ENCODE results near the gene LY6G5B. TPM values are rescaled to one million over a fixed set of nuclear protein-coding genes. Genes with fewer than 3 reads are reported as not detected.

Gene LY6G5B
- total and polyA plus RNA-seq, 7 donors, result 0.60 to 10.0 (median 6.5) TPM; not detected in 1

DNA sequence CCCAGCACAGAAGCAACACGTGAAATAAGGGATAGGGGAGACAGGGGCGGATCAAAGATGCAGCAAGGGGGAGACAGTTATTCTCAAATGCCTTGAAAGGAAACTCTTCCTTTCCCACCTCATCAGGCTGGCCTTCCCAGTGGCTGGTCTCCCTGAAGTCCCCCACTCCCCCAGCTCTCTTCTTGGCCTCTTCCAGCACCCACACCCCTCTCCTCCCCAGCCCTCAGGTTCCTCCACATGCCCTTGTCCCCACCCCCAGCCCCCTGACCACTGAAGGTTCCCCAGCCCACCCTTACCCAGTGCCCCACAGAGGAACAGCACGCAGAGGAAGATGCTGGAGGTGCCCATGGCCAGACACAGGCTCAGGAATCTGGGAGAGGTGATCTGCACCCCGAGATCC is 43.7 kb downstream of the LY6G5B start:
- TF ChIP-seq POLR2AphosphoS5 (IDR thresholded peaks at IDR 0.05), result no peak
- no peak for TF ChIP-seq POLR2A (IDR thresholded peaks at IDR 0.05)
- no peak for TF ChIP-seq EP300 (IDR thresholded peaks at IDR 0.05)
- Histone ChIP-seq H3K27ac (no peak overlapping the region), H3K4me3 (no peak overlapping the region), H3K27me3 (no peaks in the 10 kb centered on the region), H3K36me3 (no peaks in the 10 kb centered on the region), H3K9me3 (no peaks in the 10 kb centered on the region), H3K4me1 (peaks cover 0 to 11% (median 10%) of the 10 kb centered on the region in 4 donors)
- 51 to 66% methylated on average over 4 of the region's 4 CpGs for WGBS, 2 donors
- intact Hi-C loops (cut with DNase I), result no loop called here
- no peak for DNase-seq

GRCh38 chr6:31713991-31714684 is 44.4 kb downstream of the LY6G5B start:
- no peaks in the 10 kb centered on the region for H3K36me3 ChIP-seq
- intact Hi-C loops (cut with DNase I), result no loop called here
- WGBS, 2 donors, result 8 to 42% methylated on average over 5 of the region's 5 CpGs
- no peaks in the 10 kb centered on the region for H3K27me3 ChIP-seq
- no peaks in the 10 kb centered on the region for H3K9me3 ChIP-seq
- no peak for DNase-seq
- peaks cover 0 to 11% (median 10%) of the 10 kb centered on the region in 4 donors for H3K4me1 ChIP-seq
- no peak overlapping the region for H3K4me3 ChIP-seq
- peak overlapping the region in 1 of 4 donors; percentile 74 for H3K27ac ChIP-seq
- TF ChIP-seq EP300 (IDR thresholded peaks at IDR 0.05), result no peak
- no peak for TF ChIP-seq POLR2AphosphoS5 (IDR thresholded peaks at IDR 0.05)
- no peak for TF ChIP-seq CTCF (IDR thresholded peaks at IDR 0.05)
- TF ChIP-seq POLR2A (IDR thresholded peaks at IDR 0.05), result no peak

GRCh38 chr6:31715022-31715958 is 45.5 kb downstream of the LY6G5B start, which contains the start of gene LY6G6D:
Gene LY6G6D (plus strand): TSS chr6:31715348. CDS start chr6:31715356, 8 bp downstream.
- WGBS, 2 donors, result 78% methylated on average over 16 of the region's 16 CpGs
- H3K27ac ChIP-seq, result peak within 1 kb of the TSS in 3 of 4 donors; percentile 71 to 74 (median 72)
- no peaks in the 10 kb centered on the region for H3K27me3 ChIP-seq
- no peak for TF ChIP-seq EP300 (IDR thresholded peaks at IDR 0.05)
- no peak for TF ChIP-seq POLR2AphosphoS5 (IDR thresholded peaks at IDR 0.05)
- H3K9me3 ChIP-seq, result no peaks in the 10 kb centered on the region
- no peak within 1 kb of the TSS for H3K4me3 ChIP-seq
- no peaks in the 10 kb centered on the region for H3K36me3 ChIP-seq
- intact Hi-C loops (cut with DNase I), result no loop called here
- no peak for DNase-seq
- peaks cover 0 to 11% (median 10%) of the 10 kb centered on the region in 4 donors for H3K4me1 ChIP-seq

DNA sequence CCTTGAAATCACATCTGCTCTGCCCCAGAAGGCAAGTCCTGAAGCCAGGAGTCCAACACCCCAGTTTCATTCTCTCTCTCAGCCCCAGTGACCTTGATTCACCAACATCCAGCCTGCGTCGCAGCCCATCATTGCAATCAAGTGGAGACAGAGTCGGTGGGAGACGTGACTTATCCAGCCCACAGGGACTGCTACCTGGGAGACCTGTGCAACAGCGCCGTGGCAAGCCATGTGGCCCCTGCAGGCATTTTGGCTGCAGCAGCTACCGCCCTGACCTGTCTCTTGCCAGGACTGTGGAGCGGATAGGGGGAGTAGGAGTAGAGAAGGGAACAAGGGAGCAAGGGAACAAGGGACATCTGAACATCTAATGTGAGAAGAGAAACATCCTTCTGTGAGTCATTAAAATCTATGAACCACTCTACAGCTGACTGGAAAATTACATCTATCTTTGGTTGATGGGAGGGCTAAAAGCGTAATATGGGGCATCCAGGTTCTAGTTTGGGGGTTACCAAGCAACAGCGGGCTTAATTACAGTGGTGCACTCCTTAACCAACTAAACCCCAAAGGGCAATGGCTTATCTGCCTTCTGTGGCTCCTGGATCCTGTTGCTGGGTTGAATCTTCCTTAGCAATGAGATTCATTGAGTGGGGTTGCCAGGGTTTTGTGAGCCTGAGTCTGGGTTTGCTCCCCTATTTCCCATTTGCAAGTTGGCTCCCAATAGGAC is 47.9 kb downstream of the LY6G5B start:
- WGBS, 2 donors, result 76 to 85% methylated on average over 10 of the region's 10 CpGs
- peaks cover 0 to 11% (median 10%) of the 10 kb centered on the region in 4 donors for H3K4me1 ChIP-seq
- no peaks in the 10 kb centered on the region for H3K9me3 ChIP-seq
- H3K36me3 ChIP-seq, result no peaks in the 10 kb centered on the region
- no peak overlapping the region for H3K4me3 ChIP-seq
- no peak for DNase-seq
- TF ChIP-seq POLR2AphosphoS5 (IDR thresholded peaks at IDR 0.05) (no peak), EP300 (IDR thresholded peaks at IDR 0.05) (no peak), POLR2A (IDR thresholded peaks at IDR 0.05) (no peak), CTCF (IDR thresholded peaks at IDR 0.05) (no peak)
- H3K27ac ChIP-seq, result no peak overlapping the region
- H3K27me3 ChIP-seq, result no peaks in the 10 kb centered on the region
- intact Hi-C loops (cut with DNase I), result no loop called here

GRCh38 chr6:31718265-31718664 is 48.5 kb downstream of the LY6G5B start:
- Histone ChIP-seq H3K27ac (no peak overlapping the region), H3K27me3 (no peaks in the 10 kb centered on the region), H3K36me3 (no peaks in the 10 kb centered on the region), H3K9me3 (no peaks in the 10 kb centered on the region), H3K4me1 (peaks cover 0 to 11% (median 10%) of the 10 kb centered on the region in 4 donors), H3K4me3 (no peak overlapping the region)
- no peak for DNase-seq
- intact Hi-C loops (cut with DNase I), result no loop called here
- WGBS, 2 donors, result 18 to 67% methylated on average over 1 of the region's 1 CpG
- TF ChIP-seq EP300 (IDR thresholded peaks at IDR 0.05) (no peak), CTCF (IDR thresholded peaks at IDR 0.05) (no peak), POLR2A (IDR thresholded peaks at IDR 0.05) (no peak), POLR2AphosphoS5 (IDR thresholded peaks at IDR 0.05) (no peak)

All from sigmoid colon (tissue), 7 donors.